ENCODE measurements around the gene SLC35B1. TPM values are rescaled to one million over a fixed set of nuclear protein-coding genes. Genes with fewer than 3 reads are reported as not detected.
"Not testable (repeated sequence)": the region's sequence is repeated elsewhere in the genome, so short reads cannot be mapped to it uniquely, and the experiment has no call there.

Gene SLC35B1
- total RNA-seq, 6 donors from 2014 or later, result 16.2 to 57.4 (median 42.2) TPM

DNA sequence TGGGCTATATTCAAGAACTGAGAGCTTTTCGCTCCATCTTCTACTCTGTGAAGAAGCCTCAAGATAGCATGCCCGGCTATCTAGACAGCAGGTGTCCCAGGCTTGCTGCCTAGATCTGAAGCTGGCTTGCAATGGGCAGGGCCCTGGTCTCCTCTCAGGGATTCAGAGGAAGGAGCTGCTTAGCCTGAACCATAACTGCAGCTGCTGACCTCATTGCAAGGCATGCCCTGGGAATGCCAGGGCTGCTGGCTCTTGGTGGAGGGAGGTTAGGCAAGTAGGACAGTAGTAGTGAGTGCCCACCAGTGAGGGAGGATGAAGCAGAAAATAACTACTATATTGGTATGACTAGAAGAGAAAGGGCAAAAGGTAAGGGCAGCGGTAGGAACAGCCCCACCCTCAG is 21.3 kb upstream of the SLC35B1 start:
- Histone ChIP-seq H3K27ac (no peak overlapping the region), H3K36me3 (peaks cover 0 to 7% (median 2%) of the 10 kb centered on the region in 4 donors), H3K9me3 (no peaks in the 10 kb centered on the region), H3K27me3 (no peaks in the 10 kb centered on the region), H3K4me1 (peaks cover 0 to 18% (median 8%) of the 10 kb centered on the region in 4 donors), H3K4me3 (no peak overlapping the region)
- TF ChIP-seq EP300 (IDR thresholded peaks at IDR 0.05) (no peak), POLR2AphosphoS5 (IDR thresholded peaks at IDR 0.05) (no peak), CTCF (IDR thresholded peaks at IDR 0.05) (no peak), POLR2A (IDR thresholded peaks at IDR 0.05) (no peak)
- no peak for DNase-seq
- WGBS, 2 donors, result 90 to 95% methylated on average over 3 of the region's 3 CpGs
- no peak for ATAC-seq (ENCODE audit: low FRiP score in 2 of 2)

GRCh38 chr17:49728425-49728824 is 20.7 kb upstream of the SLC35B1 start:
- ATAC-seq (ENCODE audit: low FRiP score in 2 of 2), result no peak
- Histone ChIP-seq H3K4me3 (no peak overlapping the region), H3K9me3 (no peaks in the 10 kb centered on the region), H3K27me3 (no peaks in the 10 kb centered on the region), H3K36me3 (peaks cover 0 to 7% (median 2%) of the 10 kb centered on the region in 4 donors), H3K27ac (no peak overlapping the region), H3K4me1 (peaks cover under 1 to 20% (median 11%) of the 10 kb centered on the region in 4 donors)
- WGBS, 2 donors, result 65 to 70% methylated on average over 5 of the region's 5 CpGs
- no peak for TF ChIP-seq POLR2A (IDR thresholded peaks at IDR 0.05)
- TF ChIP-seq EP300 (IDR thresholded peaks at IDR 0.05), result no peak
- no peak for TF ChIP-seq POLR2AphosphoS5 (IDR thresholded peaks at IDR 0.05)
- no peak for TF ChIP-seq CTCF (IDR thresholded peaks at IDR 0.05)
- no peak for DNase-seq

DNA sequence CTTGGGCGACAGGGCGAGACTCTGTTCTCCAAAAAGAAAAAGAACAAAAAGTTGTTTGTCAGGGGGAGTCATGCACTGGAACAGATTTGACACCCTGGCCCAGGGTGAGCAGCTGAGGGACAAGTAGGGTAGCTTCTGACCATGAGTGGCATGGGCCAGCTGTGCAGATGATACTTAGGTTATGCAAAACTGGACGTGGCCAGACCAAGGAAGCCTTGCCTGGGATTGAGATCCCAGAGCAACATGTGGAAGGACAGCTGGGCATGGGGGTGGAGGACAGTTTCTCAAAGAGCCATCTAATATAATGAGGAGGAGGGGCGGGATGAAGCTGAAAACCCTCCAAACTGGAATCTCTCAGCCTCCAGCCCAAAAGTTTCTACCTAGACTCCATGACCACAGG is 19.6 kb upstream of the SLC35B1 start:
- no peak for DNase-seq

GRCh38 chr17:49725452-49726130 is 17.8 kb upstream of the SLC35B1 start:
- no peaks in the 10 kb centered on the region for H3K9me3 ChIP-seq
- WGBS, 2 donors, result 86% methylated on average over 7 of the region's 7 CpGs
- peaks cover 0 to 17% (median 4%) of the 10 kb centered on the region in 4 donors for H3K36me3 ChIP-seq
- TF ChIP-seq EP300 (IDR thresholded peaks at IDR 0.05) (no peak), POLR2A (IDR thresholded peaks at IDR 0.05) (no peak), CTCF (IDR thresholded peaks at IDR 0.05) (no peak), POLR2AphosphoS5 (IDR thresholded peaks at IDR 0.05) (no peak)
- no peak for ATAC-seq (ENCODE audit: low FRiP score in 2 of 2)
- DNase-seq, result no peak
- no peak overlapping the region for H3K4me3 ChIP-seq
- no peak overlapping the region for H3K27ac ChIP-seq
- H3K27me3 ChIP-seq, result no peaks in the 10 kb centered on the region
- peaks cover 3 to 19% (median 12%) of the 10 kb centered on the region in 4 donors for H3K4me1 ChIP-seq

More for the DNA sequence above, 19.6 kb upstream of the SLC35B1 start:
- H3K4me1 ChIP-seq, result peaks cover 3 to 25% (median 14%) of the 10 kb centered on the region in 4 donors
- WGBS, 2 donors, result 91 to 95% methylated on average over 4 of the region's 4 CpGs
- no peaks in the 10 kb centered on the region for H3K27me3 ChIP-seq
- TF ChIP-seq CTCF (IDR thresholded peaks at IDR 0.05) (no peak), POLR2AphosphoS5 (IDR thresholded peaks at IDR 0.05) (no peak)
- H3K36me3 ChIP-seq, result peaks cover 0 to 7% (median 2%) of the 10 kb centered on the region in 4 donors
- H3K9me3 ChIP-seq, result no peaks in the 10 kb centered on the region
- no peak overlapping the region for H3K4me3 ChIP-seq
- H3K27ac ChIP-seq, result no peak overlapping the region
- ATAC-seq (ENCODE audit: low FRiP score in 2 of 2), result no peak

DNA sequence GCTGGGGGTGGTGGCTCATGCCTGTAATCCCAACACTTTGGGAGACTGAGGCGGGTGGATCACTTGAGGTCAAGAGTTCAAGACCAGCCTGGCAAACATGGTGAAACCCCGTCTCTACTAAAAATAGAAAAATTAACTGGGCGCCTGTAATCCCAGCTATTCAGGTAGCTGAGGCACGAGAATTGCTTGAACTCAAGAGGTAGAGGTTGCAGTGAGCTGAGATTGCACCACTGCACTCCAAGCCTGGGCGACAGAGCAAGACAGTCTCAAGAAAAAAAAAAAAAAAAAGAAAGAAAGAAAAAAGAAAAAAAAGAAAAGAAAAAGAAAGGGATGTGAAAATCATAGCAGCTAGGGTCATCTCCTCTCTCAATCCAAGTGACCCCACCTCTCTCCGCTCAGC is 16.8 kb upstream of the SLC35B1 start:
- H3K27ac ChIP-seq; H3K27me3 ChIP-seq; H3K9me3 ChIP-seq; H3K4me3 ChIP-seq; ATAC-seq (ENCODE audit: low FRiP score in 2 of 2): not testable (repeated sequence)
- DNase-seq, result peak in 1 of 2 donors; percentile 41
- peaks cover 3 to 16% (median 6%) of the 10 kb centered on the region in 4 donors for H3K4me1 ChIP-seq
- 78 to 79% methylated on average over 6 of the region's 6 CpGs for WGBS, 2 donors
- peaks cover 0 to 28% (median 12%) of the 10 kb centered on the region in 4 donors for H3K36me3 ChIP-seq
